Sigmoid colon (tissue), 4 donors: ENCODE measurements around the gene RNF26.

Experiments used
- CTCF ChIP-seq, 4 experiments: fragments of 450-650 bp in 3 of 4; fragments of 200-600 bp in 1 of 4; IDR thresholded peaks; one replicate each; pipeline ENCODE4 v1.5.1; 2016 to 2019; ENCODE audit warnings: antibody characterized with exemption in 4 of 4, mild to moderate bottlenecking in 3 of 4, moderate library complexity in 2 of 4
- EP300 ChIP-seq, 4 donors: sonication (generic); formaldehyde crosslinking; IDR thresholded peaks; one replicate each; pipeline ENCODE4 v1.6.1; 2017; ENCODE audit warnings: antibody characterized with exemption in 4 of 4
- POLR2A ChIP-seq, 2 donors: fragments of 450-650 bp; IDR thresholded peaks; one replicate each; pipeline ENCODE4 v1.6.1; 2016; ENCODE audit warnings: antibody characterized with exemption in 2 of 2, mild to moderate bottlenecking in 2 of 2, moderate library complexity in 2 of 2

- TF ChIP-seq CTCF (IDR thresholded peaks at IDR 0.05) (no peak), POLR2A (IDR thresholded peaks at IDR 0.05) (no peak), EP300 (IDR thresholded peaks at IDR 0.05) (no peak)
These were observed 15.1 kb upstream of the RNF26 start for GRCh38 chr11:119319136-119319699.
